GM06990 (cell line): ENCODE data around the gene SERP1.
A peak's percentile ranks its signal among the peaks of the same experiment; 100 is the strongest.

Experiments
- DNase-seq: peaks from one replicate; pipeline ENCODE4 v3.0.0-alpha.2; 2011; ENCODE audit not compliant: insufficient read length; ENCODE audit errors: extremely low read depth
- H3K27me3 ChIP-seq: replicated peaks from 2 replicates; pipeline ENCODE4 v1.6.0; 2011; ENCODE audit warnings: low read length; ENCODE audit not compliant: control insufficient read depth, insufficient read depth
- H3K36me3 ChIP-seq: 2 replicates; pipeline ENCODE4 v1.5.1; 2011; ENCODE audit warnings: low read length; ENCODE audit not compliant: control insufficient read depth, insufficient read depth
- H3K4me3 ChIP-seq: replicated peaks from 2 replicates; pipeline ENCODE4 v1.5.1; 2011; ENCODE audit warnings: low read depth, mild to moderate bottlenecking, control low read depth, low read length
- CTCF ChIP-seq: IDR thresholded peaks from 2 replicates; pipeline ENCODE4 v1.5.1; 2011; ENCODE audit warnings: low read length, control low read depth, mild to moderate bottlenecking, inconsistent platforms; ENCODE audit not compliant: insufficient read depth, poor library complexity, severe bottlenecking

Gene SERP1

GRCh38 chr3:150582620-150583019 lies 36.3 kb upstream of the SERP1 start:
- Histone ChIP-seq H3K36me3 (peaks cover 5% of the 10 kb centered on the region), H3K4me3 (peak overlapping the region; percentile 40), H3K27me3 (no peaks in the 10 kb centered on the region)
- TF ChIP-seq CTCF: no peak
- no peak for DNase-seq

GRCh38 chr3:150581174-150581573 lies 34.9 kb upstream of the SERP1 start:
- peaks cover 8% of the 10 kb centered on the region for H3K36me3 ChIP-seq
- DNase-seq: no peak
- TF ChIP-seq CTCF: no peak
- H3K27me3 ChIP-seq: no peaks in the 10 kb centered on the region
- no peak overlapping the region for H3K4me3 ChIP-seq

- TF ChIP-seq CTCF: no peak
- no peak overlapping the region for H3K4me3 ChIP-seq
- no peak for DNase-seq
- no peaks in the 10 kb centered on the region for H3K27me3 ChIP-seq
- H3K36me3 ChIP-seq: peaks cover 11% of the 10 kb centered on the region
These were observed 31.6 kb upstream of the SERP1 start for GRCh38 chr3:150577855-150578254.

- H3K4me3 ChIP-seq: no peak overlapping the region
- H3K27me3 ChIP-seq: no peaks in the 10 kb centered on the region
- no peak for TF ChIP-seq CTCF
- DNase-seq: no peak
- no peaks in the 10 kb centered on the region; the same call in none of the 2 replicates for H3K36me3 ChIP-seq
These were observed 21.0 kb upstream of the SERP1 start for GRCh38 chr3:150567328-150567727.

GRCh38 chr3:150564243-150564642 lies 17.9 kb upstream of the SERP1 start:
- Histone ChIP-seq H3K4me3 (no peak overlapping the region), H3K36me3 (no peaks in the 10 kb centered on the region; the same call in none of the 2 replicates)
- DNase-seq: no peak

More at GRCh38 chr3:150564243-150564642, 17.9 kb upstream of the SERP1 start:
- no peak for TF ChIP-seq CTCF
- H3K27me3 ChIP-seq: no peaks in the 10 kb centered on the region
